Activated CD4-positive, alpha-beta memory T cell treated with anti-CD3 and anti-CD28 coated beads for 36 hours (primary cell): ENCODE results near the gene MTHFSD. TPM values are rescaled to one million over a fixed set of nuclear protein-coding genes. Genes with fewer than 3 reads are reported as not detected.

Experiments
- CTCF ChIA-PET: fragments of 350-600 bp; sonication (Branson Sonifier 250); formaldehyde crosslinking; loops from one replicate; lab custom pipeline; 2021; ENCODE audit warnings: antibody characterized with exemption, inconsistent platforms; lab: Charles Lee
- POLR2A ChIA-PET: fragments of 350-600 bp; sonication (Branson Sonifier 250); formaldehyde crosslinking; loops from one replicate; lab custom pipeline; 2021; ENCODE audit warnings: antibody characterized with exemption; lab: Charles Lee
- DNase-seq: peaks from one replicate; pipeline ENCODE4 v3.0.0-alpha.2; 2020
- H3K27ac Mint-ChIP-seq: one replicate; pipeline ENCODE4 v1.8.0; 2021; ENCODE audit warnings: mixed read lengths
- H3K27me3 Mint-ChIP-seq: one replicate; pipeline ENCODE4 v1.8.0; 2021; ENCODE audit warnings: mixed read lengths
- H3K36me3 Mint-ChIP-seq: one replicate; pipeline ENCODE4 v1.8.0; 2021; ENCODE audit warnings: mixed read lengths
- H3K4me1 Mint-ChIP-seq: one replicate; pipeline ENCODE4 v1.8.0; 2021; ENCODE audit warnings: low read depth, mixed read lengths
- H3K4me3 Mint-ChIP-seq: one replicate; pipeline ENCODE4 v1.8.0; 2021; ENCODE audit warnings: mild to moderate bottlenecking, mixed read lengths
- H3K9me3 Mint-ChIP-seq: one replicate; pipeline ENCODE4 v1.8.0; 2021; ENCODE audit warnings: mixed read lengths
- intact Hi-C: fragments of 100-400 bp; cut with micrococcal nuclease; formaldehyde crosslinking; loops from one replicate; pipeline ENCODE4 v1.15.1; 2023
- total RNA-seq, 2 experiments: library from RNA; stranded (reverse); gene quantifications; one replicate each; pipeline ENCODE4 v1.2.3, GENCODE V29; 2021

Gene MTHFSD
- total RNA-seq, 2 experiments from 2014 or later: 17.9 to 19.0 TPM

GRCh38 chr16:86537486-86537885, 17.5 kb downstream of the MTHFSD start:
- intact Hi-C loops: no loop called here
- H3K4me3 Mint-ChIP-seq: no peak overlapping the region
- ChIA-PET CTCF (interaction anchor here (0.6 kb wide), 1 partner anchor 1365 kb away, joined by 3 read pairs; no protein-coding TSS in a partner anchor), POLR2A (no interaction called here)
- H3K27me3 Mint-ChIP-seq: no peaks in the 10 kb centered on the region
- no peaks in the 10 kb centered on the region for H3K4me1 Mint-ChIP-seq
- peaks cover 17% of the 10 kb centered on the region for H3K36me3 Mint-ChIP-seq
- DNase-seq: no peak
- H3K9me3 Mint-ChIP-seq: no peaks in the 10 kb centered on the region
- no peak overlapping the region for H3K27ac Mint-ChIP-seq

- no peak overlapping the region for H3K27ac Mint-ChIP-seq
- CTCF ChIA-PET: no interaction called here
- POLR2A ChIA-PET: no interaction called here
- intact Hi-C loops: no loop called here
- H3K36me3 Mint-ChIP-seq: peaks cover 16% of the 10 kb centered on the region
- no peak for DNase-seq
- no peaks in the 10 kb centered on the region for H3K27me3 Mint-ChIP-seq
- no peaks in the 10 kb centered on the region for H3K9me3 Mint-ChIP-seq
- H3K4me3 Mint-ChIP-seq: no peak overlapping the region
- H3K4me1 Mint-ChIP-seq: no peaks in the 10 kb centered on the region
Measured at GRCh38 chr16:86536621-86537020, 18.4 kb downstream of the MTHFSD start.

- Mint-ChIP-seq H3K27ac (no peak overlapping the region), H3K36me3 (peaks cover 12% of the 10 kb centered on the region), H3K9me3 (no peaks in the 10 kb centered on the region), H3K4me3 (no peak overlapping the region), H3K27me3 (no peaks in the 10 kb centered on the region), H3K4me1 (no peaks in the 10 kb centered on the region)
- no peak for DNase-seq
- ChIA-PET POLR2A (no interaction called here), CTCF (no interaction called here)
- intact Hi-C loops: no loop called here
Measured at GRCh38 chr16:86534779-86535615, 20.0 kb downstream of the MTHFSD start.

GRCh38 chr16:86533767-86534351, 21.2 kb downstream of the MTHFSD start:
- Mint-ChIP-seq H3K36me3 (peaks cover 10% of the 10 kb centered on the region), H3K27ac (no peak overlapping the region), H3K4me3 (no peak overlapping the region), H3K27me3 (no peaks in the 10 kb centered on the region), H3K9me3 (no peaks in the 10 kb centered on the region), H3K4me1 (no peaks in the 10 kb centered on the region)
- CTCF ChIA-PET: interaction anchor here (1.0 kb wide), 1 partner anchor 16 kb away, joined by 3 read pairs; no protein-coding TSS in a partner anchor
- DNase-seq: no peak
- POLR2A ChIA-PET: no interaction called here
- intact Hi-C loops: no loop called here

GRCh38 chr16:86533076-86533475, 22.0 kb downstream of the MTHFSD start:
- Mint-ChIP-seq H3K4me1 (no peaks in the 10 kb centered on the region), H3K36me3 (peaks cover 5% of the 10 kb centered on the region), H3K27ac (no peak overlapping the region), H3K27me3 (no peaks in the 10 kb centered on the region), H3K4me3 (no peak overlapping the region), H3K9me3 (no peaks in the 10 kb centered on the region)
- DNase-seq: no peak
- intact Hi-C loops: no loop called here
- POLR2A ChIA-PET: no interaction called here
- CTCF ChIA-PET: interaction anchor here (1.0 kb wide), 1 partner anchor 15 kb away, joined by 3 read pairs; no protein-coding TSS in a partner anchor

- H3K4me3 Mint-ChIP-seq: no peak overlapping the region
- no peaks in the 10 kb centered on the region for H3K27me3 Mint-ChIP-seq
- no peaks in the 10 kb centered on the region for H3K9me3 Mint-ChIP-seq
- peaks cover 6% of the 10 kb centered on the region for H3K36me3 Mint-ChIP-seq
- ChIA-PET CTCF (no interaction called here), POLR2A (no interaction called here)
- H3K4me1 Mint-ChIP-seq: no peaks in the 10 kb centered on the region
- H3K27ac Mint-ChIP-seq: no peak overlapping the region
- intact Hi-C loops: no loop called here
- DNase-seq: no peak
Measured at GRCh38 chr16:86532526-86532815, 22.6 kb downstream of the MTHFSD start.

GRCh38 chr16:86531641-86532525, 23.2 kb downstream of the MTHFSD start:
- H3K27me3 Mint-ChIP-seq: no peaks in the 10 kb centered on the region
- H3K4me1 Mint-ChIP-seq: no peaks in the 10 kb centered on the region
- CTCF ChIA-PET: no interaction called here
- no peak for DNase-seq
- H3K27ac Mint-ChIP-seq: no peak overlapping the region
- intact Hi-C loops: no loop called here
- POLR2A ChIA-PET: interaction anchor here (0.5 kb wide), 1 partner anchor 21 kb away, joined by 3 read pairs; no protein-coding TSS in a partner anchor
- H3K9me3 Mint-ChIP-seq: no peaks in the 10 kb centered on the region
- peaks cover 6% of the 10 kb centered on the region for H3K36me3 Mint-ChIP-seq
- H3K4me3 Mint-ChIP-seq: no peak overlapping the region

- H3K27ac Mint-ChIP-seq: no peak overlapping the region
- H3K4me3 Mint-ChIP-seq: no peak overlapping the region
- peaks cover 4% of the 10 kb centered on the region for H3K9me3 Mint-ChIP-seq
- ChIA-PET CTCF (no interaction called here), POLR2A (interaction anchor here (0.5 kb wide), 1 partner anchor 21 kb away, joined by 3 read pairs; no protein-coding TSS in a partner anchor)
- H3K27me3 Mint-ChIP-seq: no peaks in the 10 kb centered on the region
- H3K4me1 Mint-ChIP-seq: no peaks in the 10 kb centered on the region
- intact Hi-C loops: no loop called here
- H3K36me3 Mint-ChIP-seq: peaks cover 8% of the 10 kb centered on the region
- no peak for DNase-seq
Measured at GRCh38 chr16:86531191-86531545, 23.9 kb downstream of the MTHFSD start.

GRCh38 chr16:86530251-86531190, 24.5 kb downstream of the MTHFSD start:
- H3K36me3 Mint-ChIP-seq: peaks cover 8% of the 10 kb centered on the region
- intact Hi-C loops: no loop called here
- H3K4me1 Mint-ChIP-seq: no peaks in the 10 kb centered on the region
- ChIA-PET CTCF (no interaction called here), POLR2A (no interaction called here)
- no peak for DNase-seq
- peaks cover 4% of the 10 kb centered on the region for H3K9me3 Mint-ChIP-seq
- H3K27me3 Mint-ChIP-seq: no peaks in the 10 kb centered on the region
- H3K27ac Mint-ChIP-seq: no peak overlapping the region
- H3K4me3 Mint-ChIP-seq: no peak overlapping the region

GRCh38 chr16:86529160-86529559, 25.9 kb downstream of the MTHFSD start:
- H3K4me1 Mint-ChIP-seq: no peaks in the 10 kb centered on the region
- no peak for DNase-seq
- intact Hi-C loops: no loop called here
- ChIA-PET CTCF (interaction anchor here (0.6 to 1.6 kb wide), 2 partner anchors 12 to 242 kb away, joined by 3 to 6 read pairs; no protein-coding TSS in a partner anchor), POLR2A (no interaction called here)
- no peak overlapping the region for H3K4me3 Mint-ChIP-seq
- H3K27me3 Mint-ChIP-seq: no peaks in the 10 kb centered on the region
- peaks cover 8% of the 10 kb centered on the region for H3K36me3 Mint-ChIP-seq
- H3K27ac Mint-ChIP-seq: no peak overlapping the region
- peaks cover 4% of the 10 kb centered on the region for H3K9me3 Mint-ChIP-seq
